GM19452 (cell line): Measurements from ENCODE around the gene MTMR11.
"Not testable (repeated sequence)": the region's sequence is repeated elsewhere in the genome, so short reads cannot be mapped to it uniquely, and the experiment has no call there.

ENCODE experiments used
- ATAC-seq: cut with Tn5 transposase; IDR thresholded peaks from one replicate; pipeline ENCODE4 v1.9.1; 2021; ENCODE audit not compliant: unreplicated experiment

MTMR11 gene, protein sequence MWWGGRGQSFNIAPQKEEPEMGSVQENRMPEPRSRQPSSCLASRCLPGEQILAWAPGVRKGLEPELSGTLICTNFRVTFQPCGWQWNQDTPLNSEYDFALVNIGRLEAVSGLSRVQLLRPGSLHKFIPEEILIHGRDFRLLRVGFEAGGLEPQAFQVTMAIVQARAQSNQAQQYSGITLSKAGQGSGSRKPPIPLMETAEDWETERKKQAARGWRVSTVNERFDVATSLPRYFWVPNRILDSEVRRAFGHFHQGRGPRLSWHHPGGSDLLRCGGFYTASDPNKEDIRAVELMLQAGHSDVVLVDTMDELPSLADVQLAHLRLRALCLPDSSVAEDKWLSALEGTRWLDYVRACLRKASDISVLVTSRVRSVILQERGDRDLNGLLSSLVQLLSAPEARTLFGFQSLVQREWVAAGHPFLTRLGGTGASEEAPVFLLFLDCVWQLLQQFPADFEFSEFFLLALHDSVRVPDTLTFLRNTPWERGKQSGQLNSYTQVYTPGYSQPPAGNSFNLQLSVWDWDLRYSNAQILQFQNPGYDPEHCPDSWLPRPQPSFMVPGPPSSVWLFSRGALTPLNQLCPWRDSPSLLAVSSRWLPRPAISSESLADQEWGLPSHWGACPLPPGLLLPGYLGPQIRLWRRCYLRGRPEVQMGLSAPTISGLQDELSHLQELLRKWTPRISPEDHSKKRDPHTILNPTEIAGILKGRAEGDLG

GRCh38 chr1:149936170-149936991 is at the start of gene MTMR11:
MTMR11 (minus strand) TSS chr1:149936879; CDS start chr1:149936647, 232 bp downstream.
- ATAC-seq, result no peak

- no peak for ATAC-seq
These were observed 43.4 kb upstream of the MTMR11 start for GRCh38 chr1:149979972-149980540.

GRCh38 chr1:149979245-149979971 is 42.7 kb upstream of the MTMR11 start:
- ATAC-seq, result no peak

GRCh38 chr1:149978547-149979023 is 41.9 kb upstream of the MTMR11 start:
- ATAC-seq, result no peak

- ATAC-seq, result no peak
These were observed 40.7 kb upstream of the MTMR11 start for GRCh38 chr1:149977345-149977744.

- no peak for ATAC-seq
These were observed 35.9 kb upstream of the MTMR11 start for GRCh38 chr1:149972547-149972946.

DNA sequence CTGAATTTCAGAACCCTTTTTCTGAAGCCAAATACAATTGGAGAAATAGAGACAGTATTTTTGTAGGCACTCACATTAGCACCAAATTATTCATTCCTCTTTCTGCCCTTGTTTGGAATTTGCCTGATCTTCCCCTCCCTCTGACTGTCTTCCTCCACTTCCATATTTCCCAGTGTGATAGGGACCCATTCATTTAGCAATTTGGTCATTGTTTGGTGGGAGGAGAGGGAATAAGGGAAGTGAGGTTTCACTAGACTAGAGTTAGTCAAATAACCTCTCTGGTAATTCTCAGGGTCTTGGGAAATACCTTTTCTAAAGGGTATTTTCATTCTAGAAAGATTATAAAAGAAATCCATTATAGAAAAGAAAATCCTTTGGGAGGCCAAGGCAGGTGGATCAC is 31.0 kb upstream of the MTMR11 start:
- no peak for ATAC-seq

- ATAC-seq, result no peak
These were observed 30.4 kb upstream of the MTMR11 start for GRCh38 chr1:149967041-149967440.

DNA sequence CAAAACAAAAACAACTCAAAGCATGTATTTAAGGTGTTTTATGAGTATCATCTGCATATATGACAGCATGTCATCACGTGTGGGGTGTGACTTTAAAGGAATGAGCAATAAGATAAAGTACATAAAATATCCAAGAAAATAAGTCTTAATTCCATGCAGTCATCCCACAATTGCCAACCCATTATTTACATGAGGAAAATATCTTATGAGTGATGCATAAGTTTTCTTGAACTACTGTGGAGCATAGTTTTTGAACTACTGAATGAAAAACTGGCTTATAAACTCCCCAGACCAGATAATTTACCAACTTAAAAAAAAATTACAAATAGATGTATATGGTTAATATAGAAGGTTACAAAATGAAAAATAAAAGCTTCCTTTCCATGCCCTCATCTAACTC is 29.7 kb upstream of the MTMR11 start:
- no peak for ATAC-seq

DNA sequence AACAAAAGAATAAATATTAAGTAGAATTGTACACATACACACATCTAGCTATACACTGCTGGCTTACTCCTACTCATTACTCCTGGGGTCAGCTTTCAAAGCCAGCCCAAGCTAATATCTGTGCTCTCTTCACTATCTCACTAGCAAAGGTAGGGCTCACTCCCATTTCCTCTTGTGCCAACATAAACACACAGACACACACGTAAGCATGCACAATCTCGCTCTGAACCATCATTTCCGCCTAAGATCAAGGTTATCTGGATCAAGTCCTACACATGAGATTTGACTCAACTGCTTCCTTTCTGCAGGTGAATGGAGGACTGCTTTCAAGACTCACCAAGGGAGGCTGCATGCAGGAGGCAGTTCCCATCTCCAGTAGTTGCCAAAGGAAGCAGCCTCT is 28.8 kb upstream of the MTMR11 start:
- ATAC-seq, result no peak

DNA sequence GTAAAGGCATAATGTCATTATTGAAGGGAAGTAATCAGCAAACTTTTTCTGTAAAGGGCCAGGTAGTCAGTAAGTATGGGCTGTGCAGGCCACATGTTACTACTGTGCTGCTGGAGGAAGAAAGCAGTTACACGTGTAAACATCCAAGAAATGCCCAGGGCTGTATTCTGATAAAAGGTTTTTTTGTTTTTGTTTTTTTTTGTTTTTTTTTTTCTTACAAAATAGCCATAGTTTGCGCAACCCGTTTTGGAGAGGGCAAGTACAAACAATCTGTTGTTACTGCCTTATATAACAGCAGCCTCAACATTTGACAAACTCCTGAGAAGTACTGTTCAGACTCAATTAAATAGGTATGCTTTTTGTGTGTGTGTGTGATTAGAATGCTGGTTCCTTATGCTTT is 26.7 kb upstream of the MTMR11 start:
- no peak for ATAC-seq

DNA sequence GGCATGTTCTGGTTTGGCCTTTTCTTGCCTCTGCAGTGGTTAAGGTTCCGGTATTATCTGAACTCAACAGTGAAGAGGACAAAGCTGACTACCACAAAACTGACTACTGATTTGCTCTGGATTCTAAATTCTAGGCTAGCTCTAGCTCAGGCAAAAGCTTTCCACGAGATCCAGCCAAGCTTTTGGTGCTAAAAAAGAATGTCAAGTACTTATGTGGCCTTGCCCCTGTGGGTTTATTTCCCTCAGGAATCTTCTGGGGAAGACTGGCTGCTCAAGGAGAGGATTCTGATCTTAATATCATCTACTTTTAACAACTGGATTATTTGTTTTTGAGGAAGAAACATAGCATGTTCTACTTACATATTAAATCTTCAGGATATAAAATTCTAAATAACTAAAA is 26.1 kb upstream of the MTMR11 start:
- no peak for ATAC-seq

DNA sequence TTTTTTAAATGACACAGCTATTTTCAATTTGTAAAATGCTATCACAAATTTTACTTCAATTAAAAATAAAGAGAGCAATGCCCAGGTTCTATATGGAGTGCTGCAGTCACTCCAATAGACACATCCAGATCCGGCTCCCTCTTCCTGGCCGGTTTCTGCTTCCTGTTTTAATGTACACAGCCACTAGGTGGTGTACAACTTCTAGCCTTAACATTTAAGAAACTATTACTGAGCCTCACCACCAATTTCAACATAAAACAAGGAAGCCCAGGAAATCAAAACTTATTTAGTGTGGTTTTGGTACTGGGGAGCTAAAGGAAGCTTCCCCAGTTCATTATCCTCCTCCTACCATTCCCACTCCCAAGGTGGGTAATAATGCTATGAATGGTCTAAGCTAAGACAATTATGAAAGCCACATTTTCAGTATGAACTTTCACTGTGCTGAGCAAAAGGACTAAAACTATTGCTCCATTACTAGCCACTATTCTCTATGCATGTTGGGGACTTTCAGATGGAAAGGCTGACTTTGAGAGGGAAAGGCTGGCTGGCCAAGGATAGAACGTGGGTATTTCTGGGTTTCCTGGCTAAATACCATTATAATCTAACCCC is 25.5 kb upstream of the MTMR11 start:
- ATAC-seq, result no peak

DNA sequence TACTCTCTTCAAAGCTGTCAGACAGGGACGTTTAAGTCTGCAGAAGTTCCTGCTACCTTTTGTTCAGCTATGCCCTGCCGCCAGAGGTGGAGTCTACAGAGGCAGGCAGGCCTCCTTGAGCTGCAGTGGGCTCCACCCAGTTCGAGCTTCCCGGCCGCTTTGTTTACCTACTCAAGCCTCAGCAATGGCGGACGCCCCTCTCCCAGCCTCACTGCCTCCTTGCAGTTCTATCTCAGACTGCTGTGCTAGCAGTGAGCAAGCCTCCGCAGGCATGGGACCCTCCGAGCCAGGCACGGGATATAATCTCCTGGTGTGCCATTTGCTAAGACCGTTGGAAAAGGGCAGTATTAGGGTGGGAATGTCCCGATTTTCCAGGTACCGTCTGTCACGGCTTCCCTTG is 20.9 kb upstream of the MTMR11 start:
- ATAC-seq, result not testable (repeated sequence)

DNA sequence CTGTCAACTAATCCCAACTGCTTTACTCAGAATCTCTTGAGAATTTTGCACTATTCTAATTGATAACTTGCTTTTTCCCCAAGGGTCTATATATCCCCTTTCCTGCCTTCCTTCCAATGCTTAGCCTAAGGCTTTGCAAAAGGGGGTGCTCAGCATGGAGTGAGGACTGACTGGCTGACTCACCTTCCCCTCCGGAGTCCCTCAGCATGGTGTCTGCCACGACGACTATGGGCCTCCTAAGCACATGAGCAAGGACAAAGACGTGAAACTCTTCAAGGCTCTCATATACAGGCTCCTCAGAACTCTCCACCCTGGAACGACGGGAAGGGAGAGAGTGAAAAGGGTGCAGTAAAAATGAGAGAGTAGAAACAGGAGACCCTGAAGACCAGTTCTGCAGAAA is 13.2 kb upstream of the MTMR11 start:
- no peak for ATAC-seq

GRCh38 chr1:149945206-149945605 is 8.5 kb upstream of the MTMR11 start:
- ATAC-seq, result no peak

DNA sequence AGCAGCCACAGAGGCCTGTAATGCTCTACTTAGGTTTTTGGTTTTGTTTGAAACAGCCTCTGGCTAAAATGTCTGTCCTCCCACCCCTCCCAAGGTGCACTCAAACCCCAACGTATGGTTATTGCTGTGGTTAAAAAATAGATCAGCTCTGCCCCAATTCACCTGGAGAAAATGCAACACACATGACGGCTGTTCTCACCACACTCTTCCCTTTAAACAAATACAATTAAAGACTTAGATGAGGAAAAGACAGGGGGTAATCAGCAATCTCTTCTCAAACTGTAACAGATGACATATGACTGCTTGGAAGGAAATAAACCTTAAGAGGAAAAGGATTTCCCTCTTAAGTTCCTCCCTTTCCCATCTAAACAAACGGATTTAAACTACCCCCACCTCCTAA is 6.2 kb upstream of the MTMR11 start:
- no peak for ATAC-seq

DNA sequence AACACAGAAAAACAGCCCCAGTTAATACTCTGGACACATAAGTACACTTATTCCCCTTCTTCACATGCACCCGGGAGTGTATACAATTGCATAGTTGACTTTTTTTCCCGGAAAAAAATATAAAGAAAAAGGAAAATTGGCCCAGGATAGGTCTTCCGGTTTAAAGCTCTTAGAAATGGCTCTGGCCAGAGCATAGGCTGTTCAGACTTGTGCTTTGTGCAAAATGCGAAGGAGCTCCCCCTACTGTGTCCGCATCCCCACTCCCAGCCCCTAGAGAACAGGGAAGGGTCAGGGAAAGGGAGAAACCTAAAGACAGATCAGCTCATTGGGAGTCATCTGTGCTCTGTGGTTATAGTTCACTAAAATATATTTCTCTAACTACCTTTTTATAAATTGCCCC is 5.5 kb upstream of the MTMR11 start:
- no peak for ATAC-seq

- ATAC-seq, result no peak
These were observed 3.7 kb upstream of the MTMR11 start for GRCh38 chr1:149940427-149940826.

DNA sequence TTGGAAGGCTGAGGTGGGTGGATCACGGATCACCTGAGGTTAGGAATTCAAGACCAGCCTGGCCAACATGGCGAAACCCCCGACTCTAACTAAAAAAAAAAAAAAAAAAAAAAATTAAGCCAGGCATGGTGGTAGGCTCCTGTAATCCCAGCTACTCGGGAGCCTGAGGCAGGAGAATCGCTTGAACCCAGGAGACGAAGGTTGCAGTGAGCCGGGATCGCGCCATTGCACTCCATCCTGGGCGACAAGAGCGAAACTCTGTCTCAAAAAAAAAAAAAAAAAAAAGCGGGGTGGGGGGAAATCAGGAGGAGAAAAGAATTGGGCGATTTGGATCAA is 2.0 kb upstream of the MTMR11 start:
- not testable (repeated sequence) for ATAC-seq
